ENCODE measurements around the gene LCE1F.

The LCE1F gene, protein sequence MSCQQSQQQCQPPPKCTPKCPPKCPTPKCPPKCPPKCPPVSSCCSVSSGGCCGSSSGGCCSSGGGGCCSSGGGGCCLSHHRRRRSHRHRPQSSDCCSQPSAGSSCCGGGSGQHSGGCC

DNA sequence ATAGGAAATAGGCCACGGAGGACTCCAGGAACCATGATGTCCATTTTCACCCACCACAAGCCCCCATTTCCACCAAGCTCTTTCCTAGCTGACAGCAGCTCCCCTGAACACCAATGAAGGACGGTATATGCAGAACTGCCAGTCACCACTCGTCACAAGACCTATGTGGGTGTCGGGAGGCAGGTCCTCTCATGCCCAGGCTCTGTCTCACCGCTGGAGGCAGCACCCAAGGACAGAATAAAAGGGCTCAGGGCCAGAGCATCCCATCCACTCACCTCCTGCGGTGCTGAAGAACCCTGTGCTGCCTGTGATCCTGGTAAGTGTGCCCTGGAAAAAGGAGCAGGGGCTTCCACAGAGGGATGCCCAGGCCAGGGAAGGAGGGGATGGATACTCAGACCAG, at the start of gene LCE1F:
LCE1F (plus strand) TSS at position 266 of the 400 bp plus-strand sequence. CDS start 1,232 bp downstream, outside the sequence.
- no peak for DNase-seq (ENCODE audit: low read depth in 1 of 2, low spot score in 1 of 2)

DNA sequence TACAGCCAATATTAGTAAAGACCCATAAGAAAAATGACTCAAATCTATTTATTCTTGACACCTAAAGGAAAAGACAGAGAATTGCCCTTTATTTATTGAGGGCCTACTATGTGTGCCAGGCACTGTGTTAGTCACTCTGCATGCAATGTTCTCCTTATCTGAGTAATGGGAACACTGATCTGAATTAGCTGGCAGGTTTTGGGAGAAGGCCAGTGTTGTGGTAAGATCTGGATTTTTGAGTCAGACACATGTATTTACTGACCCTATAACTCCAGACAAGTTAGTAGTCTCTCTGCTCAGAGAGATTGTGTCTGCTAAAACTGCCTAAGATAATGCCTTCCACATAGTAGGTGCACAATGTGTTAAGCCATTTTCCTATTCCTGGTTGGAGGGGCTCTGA, 49.7 kb upstream of the LCE1F start:
- no peak for DNase-seq (ENCODE audit: low read depth in 1 of 2, low spot score in 1 of 2)

DNA sequence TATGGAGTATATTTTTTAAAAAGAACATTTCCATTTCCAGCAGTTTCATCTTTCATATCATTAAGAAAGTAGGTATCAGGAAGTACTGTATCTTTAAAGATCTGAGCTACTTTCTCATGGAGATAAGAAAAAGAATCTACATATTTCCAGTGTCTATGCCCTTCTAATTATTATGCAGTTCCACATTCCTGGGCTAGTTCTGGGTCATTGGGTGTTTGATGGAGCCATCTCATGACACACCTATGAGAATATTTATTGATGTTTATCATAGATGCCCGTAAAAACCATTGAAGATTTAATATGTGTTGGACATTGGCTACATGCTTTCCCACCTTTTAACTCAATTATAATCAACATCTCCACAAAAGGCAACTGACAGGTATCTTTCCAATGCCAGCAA, 46.0 kb upstream of the LCE1F start:
- DNase-seq (ENCODE audit: low read depth in 1 of 2, low spot score in 1 of 2): no peak

DNA sequence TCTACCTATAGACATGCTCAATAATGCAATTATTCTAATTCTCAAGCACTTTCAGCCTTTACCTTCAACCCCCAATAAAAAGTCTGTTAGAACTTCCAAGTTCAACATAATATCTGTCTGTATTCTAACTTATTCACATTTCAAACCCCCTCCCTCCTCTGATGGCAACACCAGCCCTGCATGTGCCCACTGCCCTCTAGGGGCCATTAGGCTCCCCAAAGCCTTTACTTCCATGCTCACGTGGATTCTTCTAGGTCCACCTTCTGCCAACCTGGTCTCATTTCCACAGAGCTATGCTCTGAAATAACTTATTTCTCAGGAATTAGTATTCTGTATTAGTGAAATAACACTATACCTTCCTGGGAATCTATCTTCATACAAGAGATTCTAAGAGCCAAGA, 39.3 kb upstream of the LCE1F start:
- no peak for DNase-seq (ENCODE audit: low read depth in 1 of 2, low spot score in 1 of 2)

DNA sequence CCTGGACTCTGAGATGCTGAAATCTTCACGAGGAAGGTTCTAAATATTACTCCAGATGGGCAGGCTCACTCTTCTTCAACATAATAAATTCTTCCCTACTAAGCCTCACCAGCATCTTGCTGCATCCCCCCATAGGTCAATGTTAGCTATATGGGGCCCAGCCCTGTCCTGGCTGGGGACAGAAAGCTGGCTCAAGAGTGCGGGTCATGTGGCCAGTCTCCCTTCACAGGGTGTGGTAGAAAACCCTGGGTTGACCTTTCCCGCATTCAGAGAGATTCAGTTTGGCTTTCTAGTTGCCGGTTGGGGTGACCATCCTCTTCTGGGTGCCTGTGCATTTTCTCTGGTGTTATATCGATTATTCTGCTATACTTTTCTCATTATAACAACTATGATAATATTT, 36.9 kb upstream of the LCE1F start:
- no peak for DNase-seq (ENCODE audit: low read depth in 1 of 2, low spot score in 1 of 2)

DNA sequence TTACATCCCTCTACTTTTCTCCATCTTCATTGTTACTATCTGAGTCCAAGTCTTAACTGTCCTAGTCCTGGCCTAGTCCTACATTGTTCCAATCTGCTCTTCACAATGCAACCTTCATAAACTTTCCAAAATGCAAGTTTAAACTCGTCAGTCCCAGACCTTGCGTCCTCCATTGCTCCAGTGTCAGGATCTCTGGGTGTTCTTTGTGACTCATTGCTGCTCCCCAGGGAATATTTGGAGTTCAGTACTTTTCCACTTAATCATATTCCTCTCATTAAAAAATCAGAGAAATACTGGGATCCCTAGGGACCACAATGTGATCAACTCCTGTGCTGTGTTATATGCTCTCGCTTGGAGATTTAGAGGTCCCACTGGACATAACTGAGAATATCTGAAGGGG, 35.1 kb upstream of the LCE1F start:
- no peak for DNase-seq (ENCODE audit: low read depth in 1 of 2, low spot score in 1 of 2)

DNA sequence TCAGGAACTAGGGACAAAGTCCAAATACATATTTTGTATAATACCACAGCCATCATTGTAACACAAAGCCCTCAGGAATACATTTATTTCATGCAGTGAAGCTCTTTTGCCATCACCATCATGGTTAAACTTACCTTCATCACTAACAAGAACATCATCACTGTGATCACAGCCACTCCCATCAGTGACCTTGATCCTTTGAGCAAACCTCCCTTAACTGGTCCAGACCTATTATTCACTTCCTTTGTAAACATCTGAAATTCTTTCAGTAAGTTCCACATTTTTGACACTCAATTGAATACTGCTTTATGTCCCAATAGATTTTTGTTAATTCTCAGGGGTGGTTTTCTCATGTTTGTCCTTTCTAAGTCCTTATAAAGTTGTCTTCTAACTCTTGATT, 33.3 kb upstream of the LCE1F start:
- no peak for DNase-seq (ENCODE audit: low read depth in 1 of 2, low spot score in 1 of 2)

DNA sequence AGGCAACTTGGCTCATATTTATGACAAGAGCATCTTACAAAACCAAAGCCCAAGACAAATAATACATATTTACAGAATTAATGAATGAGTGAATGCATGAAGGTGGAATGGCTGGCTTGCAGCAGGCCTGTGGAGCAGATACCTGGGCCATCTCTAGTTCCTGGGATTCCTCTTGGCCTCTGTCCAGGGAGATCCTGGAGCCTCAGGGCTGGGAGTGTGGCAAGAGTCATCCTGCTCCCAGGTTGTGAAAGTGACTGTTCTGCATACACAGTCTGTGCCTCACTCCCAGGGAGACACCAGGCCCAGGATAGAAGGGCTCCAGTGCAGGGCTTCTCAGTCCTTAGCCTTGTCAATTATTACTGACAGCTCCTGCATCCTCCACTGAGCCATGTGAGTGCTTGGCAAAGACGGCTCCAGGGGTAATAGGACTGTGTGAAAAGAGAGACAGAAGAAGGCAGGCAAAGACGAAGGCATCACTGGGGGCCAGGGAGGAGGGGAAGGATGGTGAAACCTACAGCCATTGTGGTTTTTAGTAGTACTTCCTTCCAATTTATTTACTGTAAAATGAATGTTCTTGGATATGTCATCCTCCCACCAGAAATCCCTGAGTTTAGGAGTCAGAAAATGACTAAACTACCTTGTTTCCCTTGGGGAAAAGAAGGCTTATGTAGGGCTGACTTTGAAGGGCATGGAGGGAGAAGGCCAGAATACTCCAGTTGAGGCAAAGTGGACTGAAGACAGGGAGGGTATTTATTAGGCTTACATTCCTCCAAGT, 31.4 kb upstream of the LCE1F start:
- DNase-seq (ENCODE audit: low read depth in 1 of 2, low spot score in 1 of 2): no peak

DNA sequence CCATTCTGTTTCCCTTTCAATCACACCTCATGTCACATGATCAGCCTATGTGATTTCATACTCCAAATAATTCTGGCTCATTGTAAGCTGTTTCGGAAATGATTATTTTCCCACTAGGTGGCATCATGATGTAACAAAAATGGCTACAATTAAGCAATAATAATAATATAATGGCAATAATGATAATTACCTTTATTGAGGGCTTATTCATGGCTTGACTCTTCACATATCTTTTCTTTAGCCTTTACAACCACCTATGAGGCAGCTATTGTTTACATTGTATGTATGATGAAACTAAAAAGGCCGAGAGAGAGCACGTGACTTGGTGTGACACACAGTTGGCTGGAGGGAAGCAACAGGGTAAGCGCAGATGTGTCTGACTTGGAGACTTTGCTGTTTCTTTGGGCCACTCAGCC, 29.6 kb upstream of the LCE1F start:
- DNase-seq (ENCODE audit: low read depth in 1 of 2, low spot score in 1 of 2): no peak

DNA sequence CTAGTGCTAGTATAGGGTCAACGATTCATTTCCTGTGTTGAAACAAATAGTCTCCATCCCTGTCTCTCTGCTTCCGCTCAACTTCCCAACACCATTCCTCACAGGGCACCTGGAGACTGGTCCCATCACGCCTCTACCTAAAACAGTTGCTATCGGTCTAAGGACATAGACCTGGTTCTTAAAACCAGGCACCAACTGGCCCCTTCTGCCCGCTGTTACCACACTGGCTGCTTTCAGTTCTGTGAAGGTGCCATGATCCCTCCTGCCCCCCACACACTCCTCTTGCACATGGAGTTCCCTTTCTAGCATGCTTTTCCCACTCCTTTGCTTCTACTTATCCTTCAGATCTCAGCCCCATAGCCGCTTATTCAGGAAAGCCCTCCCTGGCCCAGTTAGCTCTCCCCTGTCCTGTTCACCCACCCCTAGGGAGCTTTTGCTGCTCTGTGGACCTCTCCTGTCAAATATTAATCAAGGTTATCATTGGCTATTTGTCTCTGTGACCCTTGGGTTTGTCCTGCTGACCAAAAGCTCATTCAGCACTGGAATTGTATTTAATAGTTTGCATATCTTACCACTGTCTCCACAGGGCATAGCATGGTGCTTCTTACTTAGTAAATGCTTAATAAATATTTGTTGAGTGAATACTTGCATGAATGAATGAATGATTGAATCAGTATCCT, 29.0 kb upstream of the LCE1F start:
- no peak for DNase-seq (ENCODE audit: low read depth in 1 of 2, low spot score in 1 of 2)

DNA sequence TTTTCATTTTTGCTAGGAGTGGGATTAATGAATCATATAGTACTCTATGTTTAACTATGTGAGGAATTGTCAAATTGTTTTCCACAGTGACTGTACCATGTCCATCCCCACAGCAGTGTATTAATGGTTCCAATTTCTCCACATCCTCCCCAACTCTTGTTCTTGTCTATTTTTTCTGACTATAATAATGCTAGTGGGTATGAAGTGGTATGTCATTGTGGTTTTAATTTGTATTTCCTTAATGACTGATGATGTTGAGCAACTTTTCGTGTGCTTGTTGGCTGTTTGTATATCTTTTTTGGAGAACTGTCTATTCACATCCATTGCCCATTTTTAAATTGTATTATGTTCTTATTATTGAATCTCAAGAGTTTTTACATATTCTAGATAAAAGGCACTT, 27.1 kb upstream of the LCE1F start:
- no peak for DNase-seq (ENCODE audit: low read depth in 1 of 2, low spot score in 1 of 2)

DNA sequence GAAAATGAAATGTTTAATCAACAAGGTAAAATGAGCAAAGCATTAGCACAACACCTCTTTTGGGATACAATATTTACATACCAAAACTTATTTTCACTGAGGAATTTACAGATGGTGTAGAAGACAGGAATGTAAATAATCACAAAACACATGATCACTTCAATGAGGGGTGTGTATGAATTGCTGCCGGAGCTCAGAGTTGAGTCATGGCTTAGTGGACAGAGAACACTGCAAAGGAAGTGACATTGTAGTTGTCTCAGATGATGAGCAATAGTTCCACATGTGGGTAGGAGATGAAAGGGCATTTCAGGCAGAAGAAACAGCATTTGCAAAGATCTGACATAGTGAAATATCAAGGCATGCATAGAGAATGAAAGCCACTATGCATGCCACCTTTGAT, 22.7 kb upstream of the LCE1F start:
- DNase-seq (ENCODE audit: low read depth in 1 of 2, low spot score in 1 of 2): no peak

DNA sequence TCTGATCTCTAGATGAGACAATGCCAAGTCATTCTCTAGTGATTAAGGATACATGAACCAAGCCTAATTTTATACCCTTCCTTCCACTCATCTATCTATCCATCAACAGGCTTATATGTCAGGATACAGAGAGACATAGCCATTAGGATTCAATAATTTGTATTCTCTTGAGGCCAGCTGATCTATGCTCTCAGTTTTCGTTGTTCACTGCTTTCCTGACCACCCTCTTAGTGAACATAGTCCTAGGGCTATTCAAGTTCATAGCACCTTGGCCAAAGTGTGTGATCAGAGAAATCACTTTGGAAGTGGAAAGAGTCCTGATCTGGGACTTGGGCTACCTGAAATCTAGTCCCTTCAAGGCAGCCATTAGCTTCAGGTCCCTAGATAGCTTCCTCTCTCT, 21.4 kb upstream of the LCE1F start:
- DNase-seq (ENCODE audit: low read depth in 1 of 2, low spot score in 1 of 2): no peak

DNA sequence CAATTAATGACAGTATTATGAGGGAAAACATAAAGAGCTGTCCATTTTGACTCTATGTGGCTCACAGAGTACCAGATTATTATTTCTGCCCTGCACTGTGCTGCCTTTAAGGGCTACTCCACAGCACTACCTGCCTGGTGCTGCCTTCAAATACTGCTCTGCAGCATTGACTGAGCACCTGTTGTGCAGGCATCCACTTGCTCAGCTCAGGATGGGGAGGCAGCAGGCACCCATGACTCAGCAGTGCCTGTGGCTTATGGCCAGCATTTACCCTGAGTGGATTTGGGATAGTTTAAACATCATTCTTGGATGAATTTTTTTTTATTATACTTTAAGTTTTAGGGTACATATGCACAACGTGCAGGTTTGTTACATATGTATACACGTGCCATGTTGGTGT, 18.1 kb upstream of the LCE1F start:
- no peak for DNase-seq (ENCODE audit: low read depth in 1 of 2, low spot score in 1 of 2)

DNA sequence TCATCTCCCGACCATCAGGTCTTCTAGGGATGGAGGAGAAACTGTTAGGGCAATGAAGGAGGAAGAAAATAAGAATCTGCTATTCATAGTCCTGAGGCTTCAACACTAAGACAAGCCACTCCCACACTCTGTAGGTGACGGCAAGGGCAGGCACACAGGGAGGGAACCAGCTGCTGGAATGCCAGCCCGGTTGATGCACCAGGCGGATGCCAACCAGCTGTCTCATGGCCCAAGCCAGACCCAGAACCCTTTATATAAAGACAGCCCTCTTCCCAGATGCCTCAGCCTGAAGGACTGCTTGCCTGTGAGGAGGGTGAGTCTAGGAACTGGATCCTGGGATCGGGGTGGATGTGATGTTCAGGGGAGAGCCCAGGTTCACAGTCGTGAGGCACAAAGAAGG, 17.2 kb upstream of the LCE1F start, which contains the start of gene KPRP:
KPRP (plus strand) TSS at position 279 of the 400 bp plus-strand sequence. CDS start 1,564 bp downstream, outside the sequence.
- no peak for DNase-seq (ENCODE audit: low read depth in 1 of 2, low spot score in 1 of 2)

DNA sequence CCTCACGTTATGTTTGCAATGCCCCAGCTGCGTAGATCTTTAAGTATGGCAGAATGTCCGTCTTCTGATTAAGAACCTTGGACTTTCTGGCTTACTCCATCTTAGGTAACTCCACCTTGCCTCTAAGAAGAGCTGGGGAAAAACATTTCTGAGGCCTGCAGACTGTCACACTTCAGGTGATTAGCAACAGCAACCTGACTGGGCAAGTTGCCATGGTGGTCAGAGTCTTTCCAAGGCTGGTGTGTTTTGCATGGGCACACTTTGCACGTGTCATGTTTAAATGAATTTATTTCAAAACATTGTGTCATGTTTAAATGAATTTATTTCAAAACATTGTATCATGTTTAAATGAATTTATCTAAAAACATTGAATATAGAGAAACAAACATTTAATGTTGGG, 16.3 kb upstream of the LCE1F start:
- no peak for DNase-seq (ENCODE audit: low read depth in 1 of 2, low spot score in 1 of 2)

DNA sequence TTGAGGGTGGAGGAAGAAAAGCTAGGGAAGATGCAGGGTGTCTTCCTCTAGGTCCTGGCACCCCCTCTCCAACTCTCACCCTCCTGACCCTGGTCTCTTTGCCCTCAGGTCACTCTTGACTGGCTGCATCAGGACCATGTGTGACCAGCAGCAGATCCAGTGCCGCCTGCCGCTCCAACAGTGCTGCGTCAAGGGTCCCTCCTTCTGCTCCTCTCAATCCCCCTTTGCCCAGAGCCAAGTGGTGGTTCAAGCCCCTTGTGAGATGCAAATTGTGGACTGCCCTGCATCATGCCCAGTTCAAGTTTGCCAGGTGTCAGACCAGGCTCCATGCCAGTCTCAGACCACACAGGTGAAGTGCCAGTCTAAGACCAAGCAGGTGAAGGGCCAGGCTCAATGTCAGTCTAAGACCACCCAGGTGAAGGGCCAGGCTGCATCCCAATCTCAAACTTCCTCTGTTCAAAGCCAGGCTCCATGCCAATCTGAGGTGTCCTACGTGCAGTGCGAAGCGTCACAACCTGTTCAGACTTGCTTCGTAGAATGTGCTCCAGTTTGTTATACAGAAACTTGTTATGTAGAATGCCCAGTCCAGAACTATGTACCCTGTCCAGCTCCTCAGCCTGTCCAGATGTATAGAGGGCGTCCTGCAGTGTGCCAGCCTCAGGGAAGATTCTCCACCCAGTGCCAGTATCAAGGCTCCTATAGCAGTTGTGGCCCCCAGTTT, 15.3 kb upstream of the LCE1F start:
- DNase-seq (ENCODE audit: low read depth in 1 of 2, low spot score in 1 of 2): no peak

DNA sequence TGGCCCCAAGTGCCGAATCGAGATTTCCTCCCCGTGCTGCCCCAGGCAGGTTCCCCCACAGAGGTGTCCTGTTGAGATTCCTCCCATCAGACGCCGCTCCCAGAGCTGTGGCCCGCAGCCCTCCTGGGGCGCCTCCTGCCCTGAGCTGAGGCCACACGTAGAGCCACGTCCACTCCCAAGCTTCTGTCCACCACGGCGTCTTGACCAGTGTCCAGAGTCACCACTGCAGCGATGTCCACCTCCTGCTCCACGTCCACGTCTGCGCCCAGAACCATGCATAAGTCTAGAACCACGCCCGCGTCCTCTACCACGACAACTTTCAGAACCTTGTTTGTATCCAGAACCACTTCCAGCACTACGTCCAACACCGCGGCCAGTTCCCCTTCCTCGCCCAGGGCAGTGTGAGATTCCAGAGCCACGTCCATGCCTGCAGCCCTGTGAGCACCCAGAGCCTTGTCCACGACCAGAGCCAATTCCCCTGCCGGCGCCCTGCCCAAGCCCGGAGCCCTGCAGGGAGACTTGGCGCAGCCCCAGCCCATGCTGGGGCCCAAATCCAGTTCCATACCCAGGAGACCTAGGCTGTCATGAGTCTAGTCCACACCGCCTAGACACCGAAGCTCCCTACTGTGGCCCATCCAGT, 14.3 kb upstream of the LCE1F start:
- no peak for DNase-seq (ENCODE audit: low read depth in 1 of 2, low spot score in 1 of 2)

DNA sequence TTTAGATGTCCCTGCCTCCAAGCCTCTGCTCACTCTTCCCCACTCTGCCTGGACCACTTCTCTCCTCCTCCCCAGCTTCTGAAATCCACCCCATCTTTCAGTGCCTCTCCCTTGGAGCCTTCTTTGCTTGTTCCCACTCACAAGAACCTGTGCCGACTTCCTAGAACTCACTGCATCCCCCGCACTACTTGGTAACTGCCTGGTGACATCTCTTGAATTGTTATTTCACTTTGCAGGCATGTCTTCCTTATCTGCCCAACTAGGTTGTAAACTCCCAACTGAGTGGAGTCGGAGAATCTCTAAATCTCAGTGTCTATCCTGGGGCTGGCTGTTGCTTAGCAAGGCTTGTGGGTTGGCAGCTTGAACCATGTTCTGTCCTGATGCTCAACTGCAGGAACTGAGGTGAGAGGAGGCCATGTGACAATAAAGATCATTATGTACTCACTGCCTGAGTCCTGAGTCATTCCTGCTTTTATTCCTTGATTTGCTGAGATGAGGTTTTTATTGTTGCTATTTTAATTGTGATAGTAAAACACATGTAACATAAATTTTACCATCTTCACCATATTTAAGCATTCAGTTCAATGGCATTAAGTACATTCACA, 13.2 kb upstream of the LCE1F start:
- no peak for DNase-seq (ENCODE audit: low read depth in 1 of 2, low spot score in 1 of 2)

DNA sequence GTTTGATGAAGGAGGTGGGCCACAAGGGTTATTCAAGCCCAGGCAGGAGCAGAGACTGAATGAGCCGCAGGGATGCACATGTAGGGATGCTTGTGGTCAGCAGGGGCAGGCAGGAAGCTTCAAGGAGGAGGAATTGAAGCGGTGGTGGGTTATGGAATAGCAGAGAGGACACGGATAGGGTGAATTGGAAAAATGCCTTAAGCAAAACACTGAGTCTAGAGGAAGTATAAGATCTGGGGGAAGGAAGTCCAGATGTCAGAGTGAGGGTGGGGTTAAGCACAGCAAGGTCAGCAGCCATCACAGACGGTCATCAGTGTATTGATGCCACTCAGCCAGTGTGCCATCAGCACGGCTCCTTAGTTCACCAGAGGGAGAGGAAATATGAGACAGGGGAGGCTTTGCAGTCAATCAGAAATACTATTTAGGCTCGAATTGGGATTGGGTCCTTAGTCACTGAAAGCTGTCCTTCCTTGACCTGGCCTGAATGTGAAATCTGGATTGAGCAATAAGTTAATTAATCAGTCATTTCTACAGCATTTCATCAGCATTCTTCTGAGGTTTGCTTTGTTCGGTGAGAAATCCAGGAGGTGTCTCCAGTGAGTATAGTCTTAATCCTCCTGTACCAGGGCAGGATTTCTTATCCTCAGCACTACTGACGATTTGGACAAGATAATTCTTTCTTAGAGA, 6.0 kb upstream of the LCE1F start:
- no peak for DNase-seq (ENCODE audit: low read depth in 1 of 2, low spot score in 1 of 2)
